RKO (cell line): Measurements from ENCODE around the gene GFOD1.
A peak's percentile ranks its signal among the peaks of the same experiment; 100 is the strongest.
"Not testable (repeated sequence)": the region's sequence is repeated elsewhere in the genome, so short reads cannot be mapped to it uniquely, and the experiment has no call there.

Experiments
- DNase-seq: peaks from one replicate; pipeline ENCODE4 v3.0.0-alpha.2; 2016; ENCODE audit warnings: low spot score

GFOD1 gene

GRCh38 chr6:13511913-13512717 is 24.7 kb upstream of the GFOD1 start:
- DNase-seq, result no peak

DNA sequence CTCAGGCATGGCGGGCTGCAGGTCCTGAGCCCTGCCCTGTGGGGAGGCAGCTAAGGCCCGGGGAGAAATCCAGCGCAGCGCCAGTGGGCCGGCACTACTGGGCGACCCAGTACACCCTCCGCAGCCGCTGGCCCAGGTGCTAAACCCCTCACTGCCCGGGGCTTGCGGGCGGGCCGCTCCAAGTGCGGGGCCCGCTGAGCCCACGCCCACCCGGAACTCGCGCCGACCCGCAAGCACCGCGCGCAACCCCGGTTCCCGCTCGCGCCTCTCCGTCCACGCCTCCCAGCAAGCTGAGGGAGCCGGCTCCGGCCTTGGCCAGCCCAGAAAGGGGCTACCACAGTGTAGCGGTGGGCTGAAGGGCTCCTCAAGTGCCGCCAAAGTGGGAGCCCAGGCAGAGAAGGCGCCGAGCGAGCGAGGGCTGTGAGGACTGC is 23.8 kb upstream of the GFOD1 start:
- DNase-seq, result not testable (repeated sequence)

GRCh38 chr6:13510433-13510832 is 23.0 kb upstream of the GFOD1 start:
- not testable (repeated sequence) for DNase-seq

- no peak for DNase-seq
Observed at GRCh38 chr6:13508711-13509705, 21.6 kb upstream of the GFOD1 start.

DNA sequence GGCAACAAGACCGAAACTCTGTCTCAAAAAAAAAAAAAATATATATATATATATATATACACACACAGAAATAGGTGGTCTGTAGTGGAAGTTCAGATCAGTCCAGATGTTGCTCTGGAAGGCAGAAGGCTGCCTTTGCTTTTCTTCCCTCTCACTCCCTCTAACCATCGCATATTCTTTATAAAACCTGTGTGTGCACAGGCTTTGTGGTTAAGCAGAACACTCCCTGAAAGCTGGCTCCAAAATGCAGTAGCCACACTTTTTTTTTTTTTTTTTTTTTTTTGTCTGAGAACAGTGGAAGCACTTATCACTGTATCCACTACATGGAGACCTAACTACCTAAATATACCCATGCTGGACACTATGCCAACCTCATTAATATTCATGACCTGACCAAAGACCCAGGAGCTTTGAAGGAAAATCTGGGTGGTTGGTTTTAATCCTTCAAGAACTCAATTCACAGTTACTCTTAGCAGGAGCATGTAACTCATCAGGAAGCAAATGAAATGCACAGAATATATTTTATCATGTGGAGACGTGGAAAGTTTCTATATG is 20.0 kb upstream of the GFOD1 start:
- DNase-seq, result no peak

GRCh38 chr6:13505345-13505734 is 17.9 kb upstream of the GFOD1 start:
- DNase-seq, result no peak

DNA sequence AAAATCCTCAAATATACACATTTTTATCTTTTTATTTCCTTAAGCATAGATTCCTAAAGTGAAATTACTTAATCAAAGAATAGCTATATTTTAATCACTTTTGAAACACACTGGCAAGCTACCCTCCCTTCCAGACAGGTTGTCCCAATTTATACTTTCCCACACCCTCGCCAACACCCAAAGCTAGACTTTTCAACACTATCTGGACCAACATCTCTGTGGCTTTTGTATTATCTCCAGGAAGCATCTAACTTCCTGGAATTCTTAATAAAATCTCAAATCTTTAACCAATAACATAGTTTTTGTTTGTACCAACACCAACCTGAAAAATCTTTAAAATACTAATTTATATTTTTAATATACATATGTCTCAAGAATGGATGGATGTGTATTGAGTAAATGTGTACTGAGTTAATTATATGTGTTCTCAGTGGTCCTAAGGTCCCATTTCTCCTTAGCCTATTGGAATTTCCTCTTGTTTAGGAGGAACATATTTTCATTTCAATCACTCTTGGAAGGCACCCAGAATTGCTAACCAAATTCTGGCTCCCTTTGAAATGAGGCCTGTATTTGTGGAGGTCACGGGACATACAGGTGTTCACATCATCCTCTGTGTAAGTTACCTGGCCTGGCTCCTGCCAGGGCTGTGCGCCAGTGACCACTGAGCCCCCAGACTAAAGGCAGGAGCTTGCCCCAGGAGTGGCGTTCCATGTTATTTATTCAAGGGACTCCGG is 17.4 kb upstream of the GFOD1 start:
- no peak for DNase-seq

DNA sequence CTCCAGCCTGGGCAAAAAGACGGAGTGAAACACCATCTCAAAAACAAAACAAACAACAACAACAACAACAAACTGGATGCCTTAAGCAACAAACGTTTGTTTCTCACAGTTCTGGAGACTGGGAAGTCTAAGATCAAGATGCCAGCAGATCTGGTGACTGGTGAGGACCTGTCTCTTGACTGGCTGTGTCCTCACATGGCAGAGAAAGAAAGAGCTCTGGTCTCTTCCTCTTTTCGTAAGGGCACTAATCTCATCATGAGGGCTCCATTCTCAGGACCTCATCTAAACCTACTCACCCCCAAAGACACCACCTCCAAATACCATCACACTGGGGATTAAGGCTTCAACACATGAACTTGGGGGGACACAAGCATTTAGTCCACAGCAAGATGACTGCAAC is 13.5 kb upstream of the GFOD1 start:
- DNase-seq, result no peak

- DNase-seq, result peak; percentile 50
Observed at GRCh38 chr6:13500264-13500663, 12.9 kb upstream of the GFOD1 start.

- no peak for DNase-seq
Observed at GRCh38 chr6:13496513-13497190, 9.3 kb upstream of the GFOD1 start.

DNA sequence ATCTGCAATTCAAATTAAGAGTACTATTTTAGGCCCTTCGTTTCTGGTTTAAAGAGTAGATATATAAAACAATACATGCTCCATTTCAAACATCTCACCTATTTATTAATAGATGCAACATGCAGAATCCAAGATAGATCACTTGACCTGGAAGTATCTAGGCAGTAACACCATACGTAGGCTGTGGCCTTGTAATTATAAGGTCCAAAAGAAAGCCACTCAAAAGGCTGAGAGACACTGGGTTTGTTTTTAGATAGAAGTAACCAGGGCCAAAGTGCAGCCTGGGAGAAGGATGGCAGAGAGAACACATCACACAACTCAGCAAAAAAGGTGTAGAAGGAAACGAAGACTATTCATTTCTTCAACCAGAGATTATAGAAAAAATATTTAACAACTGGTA is 8.4 kb upstream of the GFOD1 start:
- no peak for DNase-seq

DNA sequence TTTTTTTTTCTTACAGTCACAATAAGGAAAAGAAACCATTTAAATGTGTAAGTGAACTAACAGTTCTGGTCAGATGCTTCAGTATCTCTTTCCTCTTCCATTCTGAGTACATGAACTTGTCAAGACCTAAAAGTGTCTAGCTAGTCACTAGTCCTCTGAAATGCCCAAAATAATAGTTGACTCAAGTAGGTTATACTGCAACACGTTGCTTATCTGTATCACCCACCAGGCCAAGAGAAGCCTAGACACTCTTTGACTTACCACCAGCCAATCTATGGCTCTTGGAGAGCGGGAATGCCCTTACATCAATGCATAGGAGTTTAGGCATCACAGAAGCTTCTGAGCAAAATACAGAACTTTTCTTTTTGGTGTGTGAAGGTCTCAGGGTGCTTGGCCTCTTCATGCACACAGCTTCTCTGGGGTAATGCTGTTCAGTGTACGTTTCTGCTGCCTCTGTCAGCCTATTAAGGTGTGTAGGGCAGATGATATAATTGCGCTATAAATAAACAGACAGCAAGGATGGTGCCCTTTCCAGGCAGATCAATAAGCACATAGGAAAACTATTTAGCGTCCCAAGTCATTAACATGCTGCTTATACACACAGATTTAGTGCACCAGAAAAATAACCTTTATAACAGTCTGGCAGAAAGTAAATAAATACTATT is 7.8 kb upstream of the GFOD1 start:
- no peak for DNase-seq

DNA sequence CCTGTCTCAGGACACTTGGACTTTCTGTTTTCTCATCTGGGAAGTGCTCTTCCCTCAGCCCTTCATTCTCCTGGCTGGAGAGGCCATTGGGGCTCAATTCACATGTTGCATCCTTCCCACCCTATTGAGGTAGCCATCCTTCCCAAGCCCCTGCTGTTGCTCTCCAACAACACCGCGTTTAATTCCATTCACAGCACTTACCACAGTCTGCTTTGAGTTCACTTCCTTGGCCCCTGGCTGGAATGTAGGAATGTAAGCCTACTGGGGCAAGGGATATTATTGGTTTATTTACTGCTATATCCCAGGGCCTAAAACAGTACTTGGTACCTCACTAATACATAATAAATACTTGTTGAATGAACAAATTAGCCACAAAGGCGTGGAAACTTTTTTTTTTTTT is 6.7 kb upstream of the GFOD1 start:
- no peak for DNase-seq

DNA sequence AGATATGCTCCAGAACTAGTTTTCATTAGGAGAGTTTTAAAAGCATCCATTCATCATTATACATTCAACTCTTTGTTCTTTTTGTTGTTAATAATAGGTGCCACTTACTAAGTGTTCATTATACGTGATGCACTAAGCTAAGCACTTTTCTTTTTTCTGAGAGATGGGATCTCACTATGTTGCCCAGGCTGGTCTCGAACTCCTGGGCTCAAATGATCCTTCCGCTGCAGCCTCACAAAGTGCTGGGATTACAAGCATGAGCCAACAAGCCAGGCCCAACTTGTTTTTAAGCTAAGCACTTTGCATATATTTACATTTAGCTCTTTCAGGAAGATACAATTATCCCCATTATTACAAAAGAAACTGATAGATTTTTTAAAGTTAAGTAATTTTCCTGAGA is 5.7 kb upstream of the GFOD1 start:
- no peak for DNase-seq

DNA sequence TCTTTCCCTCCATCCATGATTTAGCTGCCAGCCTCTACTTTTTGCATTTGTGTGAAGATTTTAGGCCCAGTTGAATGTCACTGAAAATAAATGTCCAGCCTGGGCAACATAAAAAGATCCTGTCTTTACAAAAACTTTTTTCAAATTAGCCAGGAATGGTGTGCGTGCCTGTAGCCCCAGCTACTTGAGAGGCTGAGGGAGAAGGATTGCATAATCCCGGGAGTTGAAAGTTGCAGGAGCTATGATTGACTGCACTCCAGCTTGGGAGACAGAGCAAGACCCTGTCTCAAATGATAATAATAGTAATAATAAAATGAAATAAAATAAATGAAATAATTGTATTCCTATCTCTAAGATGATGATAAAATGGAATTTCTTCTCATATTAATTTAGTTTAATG is 5.0 kb upstream of the GFOD1 start:
- no peak for DNase-seq

GRCh38 chr6:13491538-13491937 is 4.1 kb upstream of the GFOD1 start:
- no peak for DNase-seq

- no peak for DNase-seq
Observed at GRCh38 chr6:13490402-13490801, 3.0 kb upstream of the GFOD1 start.

DNA sequence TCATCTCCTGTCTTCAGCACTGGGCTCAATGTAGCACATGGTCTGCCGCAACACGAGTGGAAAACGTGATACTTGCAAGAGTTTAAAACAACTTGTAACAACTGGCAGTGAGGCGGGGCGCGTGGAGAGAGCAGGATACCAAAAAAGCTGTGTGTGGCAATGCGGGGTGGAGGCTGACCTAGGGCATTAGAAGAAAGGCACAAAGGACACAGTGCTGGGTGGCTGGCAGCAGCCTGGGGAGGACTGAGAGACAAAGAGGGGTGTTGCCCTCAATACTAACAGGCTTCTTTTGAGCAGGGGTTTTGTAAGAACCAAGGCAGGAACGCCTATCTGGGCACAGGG is 1.5 kb upstream of the GFOD1 start:
- DNase-seq, result no peak

DNA sequence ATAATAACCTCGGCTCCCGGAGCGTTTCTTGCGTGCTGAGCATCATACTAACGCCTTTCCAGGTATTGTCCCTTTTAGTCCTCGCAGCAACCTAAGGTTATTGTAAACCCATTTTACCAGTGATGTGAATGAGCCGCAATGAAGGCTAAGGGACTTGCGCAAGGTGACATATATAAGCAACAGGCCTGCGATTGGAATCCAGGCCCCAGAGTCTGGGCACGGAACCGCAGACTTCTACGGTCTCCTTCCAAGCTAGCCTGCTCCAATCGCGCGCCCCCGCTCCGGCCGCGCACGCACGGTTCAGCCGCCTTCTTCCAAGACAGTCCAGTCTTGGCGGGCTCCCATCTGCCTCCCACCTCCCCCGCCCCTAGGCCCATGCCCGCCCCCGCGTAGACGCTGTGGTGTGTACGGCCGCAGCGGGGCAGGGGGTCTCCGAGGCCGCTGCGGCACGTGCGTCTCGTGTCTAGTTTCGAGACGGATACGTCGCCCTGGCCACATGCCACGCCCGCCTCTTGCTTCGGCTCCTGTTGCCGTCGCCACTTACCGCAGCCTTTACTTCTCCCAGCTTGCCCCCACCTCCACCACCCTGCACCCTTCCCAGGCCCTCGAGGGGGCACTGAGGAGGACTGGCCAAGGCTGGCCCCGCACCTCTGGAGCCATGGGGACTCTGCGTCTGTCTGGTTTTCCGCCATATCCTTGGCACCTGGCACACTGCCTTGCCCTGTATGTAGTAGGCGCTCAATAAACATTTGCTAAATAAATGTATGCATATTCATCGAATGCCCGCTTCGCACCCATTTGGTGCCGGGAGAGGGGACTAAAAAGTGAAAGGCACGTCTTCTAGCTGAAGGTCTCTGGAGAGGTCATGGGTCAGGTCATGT is 855 bp upstream of the GFOD1 start:
- DNase-seq, result no peak

GRCh38 chr6:13486679-13487121 is 700 bp downstream of the GFOD1 start:
- DNase-seq, result peak; percentile 73
